GM19035 (cell line): Measurements from ENCODE around the gene ZFPM1.

Experiments used
- ATAC-seq: cut with Tn5 transposase; IDR thresholded peaks from one replicate; pipeline ENCODE4 v1.9.1; 2021; ENCODE audit not compliant: unreplicated experiment

Gene ZFPM1

GRCh38 chr16:88417684-88418476, 35.2 kb upstream of the ZFPM1 start:
- ATAC-seq: no peak

- no peak for ATAC-seq
Observed at GRCh38 chr16:88418869-88419268, 34.2 kb upstream of the ZFPM1 start.

DNA sequence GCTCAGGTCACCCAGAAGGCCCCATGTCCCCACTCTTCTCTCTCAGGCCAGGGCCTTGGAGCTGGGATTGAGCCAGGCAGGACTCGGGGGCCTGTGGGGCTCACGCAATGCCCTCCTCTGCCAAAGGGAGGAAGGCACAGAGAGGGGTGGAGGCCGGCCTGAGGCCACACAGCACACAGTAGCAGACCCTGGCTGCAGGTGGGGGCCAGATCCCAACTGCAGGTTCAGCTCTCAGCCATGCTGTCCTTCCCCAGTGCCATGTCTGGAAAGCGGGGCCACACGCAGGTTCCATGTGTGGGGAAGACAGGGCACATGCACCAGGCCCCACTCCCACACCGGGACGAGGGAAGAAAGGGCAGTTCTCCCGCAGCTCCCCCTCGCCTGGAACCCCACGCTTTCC, 33.3 kb upstream of the ZFPM1 start:
- ATAC-seq: no peak

- no peak for ATAC-seq
Observed at GRCh38 chr16:88420496-88420895, 32.6 kb upstream of the ZFPM1 start.

DNA sequence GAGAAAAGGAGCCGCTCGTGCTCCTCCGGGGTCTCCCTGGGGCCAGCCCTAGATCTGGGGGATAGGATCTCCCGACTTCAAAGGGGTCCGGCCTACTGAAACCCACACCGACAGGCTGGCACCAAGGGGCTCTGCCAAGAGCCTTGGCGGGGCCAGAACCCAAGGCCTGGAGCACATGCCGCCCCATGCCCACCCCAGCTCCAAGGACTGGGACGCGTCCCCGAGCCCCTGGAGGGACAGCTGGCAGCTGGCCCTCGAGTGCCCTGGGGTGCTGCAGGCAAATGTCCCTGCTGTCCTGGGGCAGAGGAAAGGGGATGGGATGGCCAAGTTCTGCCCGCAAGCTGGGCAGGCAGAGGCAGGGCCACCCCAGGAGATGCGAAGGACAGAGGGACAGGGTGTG, 31.8 kb upstream of the ZFPM1 start:
- no peak for ATAC-seq

DNA sequence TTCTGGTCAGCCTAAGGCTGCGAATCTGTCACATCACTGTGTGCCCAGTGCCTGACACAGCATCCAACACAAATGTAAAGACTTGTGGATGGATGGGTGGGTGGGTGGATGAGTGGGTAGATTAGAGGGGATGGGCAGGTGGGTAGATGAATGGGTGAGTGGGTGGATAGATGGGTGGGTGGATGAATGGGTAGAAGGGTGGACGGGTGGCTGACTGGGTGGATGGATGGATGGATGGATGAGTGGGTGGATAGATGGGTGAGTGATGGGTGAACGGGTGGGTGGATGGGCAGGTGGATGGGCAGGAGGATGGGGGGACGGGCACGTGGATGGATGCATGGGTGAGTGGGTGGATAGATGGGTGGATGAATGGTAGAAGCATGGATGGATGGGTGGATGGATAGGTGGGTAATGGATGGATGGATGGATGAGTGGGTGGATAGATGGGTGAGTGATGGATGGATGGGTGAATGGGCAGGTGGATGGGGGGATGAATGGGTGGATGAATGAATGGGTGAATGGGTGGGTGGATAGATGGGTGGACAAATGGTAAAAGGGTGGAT, 31.1 kb upstream of the ZFPM1 start:
- no peak for ATAC-seq

DNA sequence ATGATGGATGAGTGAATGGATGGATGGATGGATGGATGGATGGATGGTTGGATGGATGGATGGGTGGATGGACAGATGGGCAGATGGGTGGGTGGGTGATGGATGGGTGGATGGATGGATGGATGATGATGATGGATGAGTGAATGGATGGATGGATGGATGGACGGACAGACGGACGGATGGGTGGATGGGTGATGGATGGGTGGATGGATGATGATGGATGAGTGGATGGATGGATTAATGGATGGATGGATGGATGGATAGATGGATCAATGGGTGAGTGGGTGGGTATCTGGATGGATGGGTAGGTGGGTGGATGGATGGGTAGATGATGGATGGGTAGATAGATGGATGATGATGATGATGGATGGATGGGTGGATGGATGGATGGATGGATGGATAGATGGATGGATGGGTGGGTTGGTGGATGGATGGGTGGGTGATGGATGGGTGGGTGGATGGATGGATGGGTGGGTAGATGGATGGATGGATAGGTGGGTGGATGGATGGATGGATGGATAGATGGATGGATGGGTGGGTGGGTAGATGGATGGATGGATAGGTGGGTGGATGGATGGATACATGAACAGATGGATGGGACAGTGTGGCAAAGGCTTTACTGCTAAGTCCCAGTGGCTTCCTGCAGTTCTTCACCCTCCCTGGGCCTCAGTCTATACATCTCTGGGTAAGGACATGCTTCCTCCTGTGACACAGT, 30.2 kb upstream of the ZFPM1 start:
- ATAC-seq: no peak

DNA sequence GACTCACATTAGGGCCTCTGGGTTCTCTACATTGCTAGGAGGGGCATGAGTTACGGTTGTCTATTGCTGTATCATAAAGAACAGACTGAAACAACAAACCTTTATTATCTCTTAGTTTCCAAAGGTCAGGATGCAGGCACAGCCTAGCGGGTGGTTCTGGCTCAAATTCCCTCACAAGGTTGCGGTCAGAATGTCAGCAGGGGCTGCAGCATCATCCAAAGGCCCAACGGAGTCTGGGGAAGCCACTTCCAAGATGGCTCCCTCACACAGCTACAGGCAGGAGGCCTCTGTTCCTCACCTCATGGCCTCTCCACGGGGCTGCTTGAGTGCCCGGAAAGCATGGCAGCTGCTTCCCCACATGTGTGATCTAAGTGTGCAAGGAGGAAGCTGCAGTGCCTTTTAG, 29.6 kb upstream of the ZFPM1 start:
- no peak for ATAC-seq

DNA sequence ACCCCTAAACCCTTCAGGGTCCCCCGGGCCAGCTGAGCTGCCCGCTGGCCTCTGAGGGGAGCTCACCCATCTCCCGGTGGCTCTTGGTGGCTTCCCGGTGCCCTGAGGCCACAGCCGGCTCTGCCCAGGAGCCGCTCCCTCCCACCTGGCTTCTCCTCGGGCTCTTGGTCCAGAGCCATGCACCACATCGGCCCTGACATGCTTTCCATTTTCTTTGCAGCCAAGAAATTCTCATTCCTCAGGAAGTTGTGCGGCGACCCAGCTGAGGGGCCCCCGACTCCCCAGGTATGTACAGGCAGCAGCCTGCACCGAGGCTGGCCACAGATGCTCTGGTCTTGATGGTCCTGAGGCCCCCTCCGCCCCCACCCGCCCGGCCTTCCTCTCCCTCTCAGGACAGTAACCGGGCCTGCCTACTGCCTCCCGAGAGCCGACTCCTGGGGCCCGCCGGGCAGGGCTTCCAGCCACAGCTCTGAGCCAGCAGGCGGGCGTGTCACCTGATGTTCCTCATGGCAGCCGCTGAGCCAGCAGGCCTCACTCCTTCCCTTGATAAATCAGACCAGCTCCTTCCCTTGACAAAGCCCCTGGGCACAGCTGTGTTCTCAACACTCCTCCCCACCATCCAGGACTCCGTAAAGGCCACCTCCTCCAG, 28.4 kb upstream of the ZFPM1 start:
- no peak for ATAC-seq

DNA sequence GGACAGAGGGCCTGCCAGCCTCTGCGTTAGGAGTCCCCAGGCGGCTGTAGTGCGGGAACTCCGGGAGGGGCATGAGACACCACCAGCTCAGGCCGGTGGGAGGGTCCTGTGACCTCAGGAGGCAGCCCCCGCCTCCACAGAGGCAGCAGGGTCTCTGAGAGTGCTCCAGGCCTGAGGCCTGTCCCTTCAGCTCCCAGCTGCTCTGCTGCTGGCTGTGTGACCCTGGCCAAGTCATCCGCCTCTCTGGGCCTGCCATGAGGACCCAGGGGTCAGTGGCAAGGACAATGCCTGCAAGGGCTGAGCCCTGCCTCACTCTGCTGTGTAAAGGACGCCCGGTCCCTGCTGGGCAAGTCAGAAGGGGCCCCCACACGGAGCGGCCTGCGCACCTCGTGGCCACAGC, 27.1 kb upstream of the ZFPM1 start:
- no peak for ATAC-seq

- no peak for ATAC-seq
Observed at GRCh38 chr16:88427376-88427775, 25.7 kb upstream of the ZFPM1 start.

- ATAC-seq: no peak
Observed at GRCh38 chr16:88428156-88428555, 24.9 kb upstream of the ZFPM1 start.

GRCh38 chr16:88428616-88429386, 24.3 kb upstream of the ZFPM1 start:
- ATAC-seq: no peak

GRCh38 chr16:88429387-88430184, 23.5 kb upstream of the ZFPM1 start:
- no peak for ATAC-seq

DNA sequence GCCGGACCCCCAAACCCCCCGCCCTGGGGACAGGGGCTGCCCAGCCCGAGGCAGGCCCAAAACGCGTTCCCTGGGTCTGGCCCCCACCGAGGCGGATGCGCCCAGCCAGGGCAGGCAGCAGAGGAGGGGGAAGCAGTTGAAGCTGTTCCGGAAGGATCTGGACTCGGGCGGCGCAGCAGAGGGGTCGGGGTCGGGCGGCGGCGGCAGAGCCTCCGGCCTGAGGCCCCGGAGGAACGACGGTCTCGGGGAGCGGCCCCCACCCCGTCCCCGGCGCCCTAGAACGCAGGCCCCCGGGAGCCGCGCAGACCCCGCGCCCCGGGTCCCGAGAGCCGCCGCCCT, 22.9 kb upstream of the ZFPM1 start:
- ATAC-seq: no peak

DNA sequence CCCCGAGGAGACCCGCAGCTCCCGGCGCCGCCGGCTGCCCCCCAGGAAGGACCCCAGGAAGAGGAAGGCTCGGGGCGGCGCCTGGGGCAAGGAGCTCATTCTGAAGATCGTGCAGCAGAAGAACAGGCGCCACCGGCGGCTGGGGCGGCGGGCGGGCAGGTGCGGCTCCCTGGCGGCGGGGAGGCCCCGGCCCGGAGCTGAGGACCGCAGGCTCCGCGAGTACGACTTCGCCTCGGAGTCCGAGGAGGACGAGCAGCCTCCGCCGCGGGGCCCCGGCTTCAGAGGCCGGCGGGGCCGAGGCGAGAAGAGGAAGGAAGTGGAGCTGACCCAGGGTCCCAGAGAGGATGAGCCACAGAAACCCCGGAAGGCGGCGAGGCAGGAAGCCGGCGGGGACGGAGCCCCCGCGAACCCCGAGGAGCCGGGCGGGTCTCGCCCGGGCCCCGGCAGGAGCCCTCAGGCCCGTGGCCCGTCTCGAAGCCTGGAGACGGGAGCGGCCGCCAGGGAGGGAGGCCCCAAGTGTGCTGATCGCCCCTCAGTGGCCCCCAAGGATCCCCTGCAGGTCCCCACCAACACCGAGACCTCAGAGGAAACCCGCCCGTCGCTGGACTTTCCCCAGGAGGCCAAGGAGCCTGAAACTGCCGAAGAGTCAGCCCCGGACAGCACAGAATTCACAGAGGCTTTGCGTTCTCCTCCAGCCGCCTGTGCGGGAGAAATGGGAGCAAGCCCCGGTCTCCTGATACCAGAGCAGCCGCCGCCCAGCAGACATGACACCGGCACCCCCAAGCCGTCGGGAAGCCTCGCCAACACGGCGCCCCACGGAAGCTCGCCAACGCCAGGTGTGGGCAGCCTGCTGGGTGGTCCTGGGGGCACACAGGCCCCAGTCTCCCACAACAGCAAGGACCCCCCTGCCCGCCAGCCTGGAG, 22.3 kb upstream of the ZFPM1 start:
- no peak for ATAC-seq

DNA sequence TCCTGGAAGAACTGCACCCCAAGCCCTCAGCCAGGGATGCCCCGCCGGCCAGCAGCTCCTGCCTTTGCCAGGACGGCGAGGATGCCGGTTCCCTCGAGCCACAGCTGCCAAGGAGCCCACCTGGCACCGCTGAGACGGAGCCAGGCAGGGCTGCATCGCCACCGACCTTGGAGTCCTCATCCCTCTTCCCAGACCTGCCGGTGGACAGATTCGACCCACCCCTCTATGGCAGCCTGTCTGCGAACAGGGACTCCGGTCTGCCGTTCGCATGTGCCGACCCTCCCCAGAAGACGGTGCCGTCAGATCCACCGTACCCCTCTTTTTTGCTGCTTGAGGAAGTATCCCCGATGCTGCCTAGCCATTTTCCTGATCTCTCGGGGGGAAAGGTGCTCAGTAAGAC, 21.4 kb upstream of the ZFPM1 start:
- ATAC-seq: no peak

- no peak for ATAC-seq
Observed at GRCh38 chr16:88432174-88432573, 20.9 kb upstream of the ZFPM1 start.

GRCh38 chr16:88432753-88433152, 20.3 kb upstream of the ZFPM1 start:
- ATAC-seq: no peak
